ENCODE data around the gene TPSD1. TPM values are rescaled to one million over a fixed set of nuclear protein-coding genes. Genes with fewer than 3 reads are reported as not detected.
"Not testable (repeated sequence)": the region's sequence is repeated elsewhere in the genome, so short reads cannot be mapped to it uniquely, and the experiment has no call there.

The TPSD1 gene
- total RNA-seq, 1 donor from 2014 or later, result 5.0 TPM

- no peak for DNase-seq (ENCODE audit: low spot score)
Measured at GRCh38 chr16:1262846-1263221, 7.0 kb downstream of the TPSD1 start.

GRCh38 chr16:1263591-1264344 is 7.9 kb downstream of the TPSD1 start:
- no peak for DNase-seq (ENCODE audit: low spot score)

GRCh38 chr16:1264345-1265089 is 8.6 kb downstream of the TPSD1 start:
- DNase-seq (ENCODE audit: low spot score), result no peak

GRCh38 chr16:1265090-1265630 is 9.3 kb downstream of the TPSD1 start:
- no peak for DNase-seq (ENCODE audit: low spot score)

GRCh38 chr16:1265826-1266225 is 10.0 kb downstream of the TPSD1 start:
- DNase-seq (ENCODE audit: low spot score), result no peak

GRCh38 chr16:1269418-1269817 is 13.5 kb downstream of the TPSD1 start:
- not testable (repeated sequence) for DNase-seq (ENCODE audit: low spot score)

- no peak for DNase-seq (ENCODE audit: low spot score)
Measured at GRCh38 chr16:1271380-1271723, 15.5 kb downstream of the TPSD1 start.

- DNase-seq (ENCODE audit: low spot score), result not testable (repeated sequence)
Measured at GRCh38 chr16:1271724-1272413, 16.0 kb downstream of the TPSD1 start.

- no peak for DNase-seq (ENCODE audit: low spot score)
Measured at GRCh38 chr16:1272453-1273198, 16.8 kb downstream of the TPSD1 start.

- DNase-seq (ENCODE audit: low spot score), result no peak
Measured at GRCh38 chr16:1273816-1274215, 17.9 kb downstream of the TPSD1 start.

- no peak for DNase-seq (ENCODE audit: low spot score)
Measured at GRCh38 chr16:1274767-1275166, 18.9 kb downstream of the TPSD1 start.

GRCh38 chr16:1275791-1276579 is 20.1 kb downstream of the TPSD1 start:
- DNase-seq (ENCODE audit: low spot score), result no peak

- no peak for DNase-seq (ENCODE audit: low spot score)
Measured at GRCh38 chr16:1276580-1276878, 20.7 kb downstream of the TPSD1 start.

GRCh38 chr16:1277151-1277598 is 21.3 kb downstream of the TPSD1 start:
- no peak for DNase-seq (ENCODE audit: low spot score)

GRCh38 chr16:1277617-1278282 is 21.9 kb downstream of the TPSD1 start:
- no peak for DNase-seq (ENCODE audit: low spot score)

- DNase-seq (ENCODE audit: low spot score), result no peak
Measured at GRCh38 chr16:1278477-1278876, 22.6 kb downstream of the TPSD1 start.

GRCh38 chr16:1279081-1279944 is 23.4 kb downstream of the TPSD1 start:
- DNase-seq (ENCODE audit: low spot score), result no peak

- no peak for DNase-seq (ENCODE audit: low spot score)
Measured at GRCh38 chr16:1279945-1280589, 24.2 kb downstream of the TPSD1 start.

GRCh38 chr16:1280783-1281182 is 24.9 kb downstream of the TPSD1 start:
- DNase-seq (ENCODE audit: low spot score), result no peak

Data from ureter (tissue), 1 donor.